NB4 (cell line): ENCODE results near the gene CNBD2.

Experiments
- CTCF ChIP-seq: IDR thresholded peaks from one replicate; pipeline ENCODE4 v1.5.1; 2012; ENCODE audit warnings: low read depth, low read length
- MAX ChIP-seq: IDR thresholded peaks from 2 replicates; pipeline ENCODE4 v1.6.1; 2011; ENCODE audit warnings: low read depth, low read length
- POLR2A ChIP-seq: IDR thresholded peaks from 2 replicates; pipeline ENCODE4 v1.6.1; 2011; ENCODE audit warnings: mild to moderate bottlenecking; ENCODE audit not compliant: insufficient read length; ENCODE audit errors: extremely low read depth

GRCh38 chr20:36034875-36035274 lies 66.5 kb downstream of the CNBD2 start:
- TF ChIP-seq CTCF (no peak), MAX (no peak), POLR2A (no peak)
